Heart left ventricle (tissue), 16 donors: ENCODE data around the gene DIO3. TPM values are rescaled to one million over a fixed set of nuclear protein-coding genes. Genes with fewer than 3 reads are reported as not detected.
A peak's percentile ranks its signal among the peaks of the same experiment; 100 is the strongest.
"Not testable (repeated sequence)": the region's sequence is repeated elsewhere in the genome, so short reads cannot be mapped to it uniquely, and the experiment has no call there.

Source experiments
- ATAC-seq, 4 donors: fragments of 200-7000 bp; cut with Tn5 transposase; one replicate each; pipeline ENCODE4 v1.9.1; 2020 to 2022; ENCODE audit warnings: moderate library complexity in 4 of 4, mild to moderate bottlenecking in 3 of 4, moderate number of reproducible peaks in 1 of 4
- DNase-seq, 5 donors: peaks; one replicate each; pipeline ENCODE4 v3.0.0-alpha.2; 2020
- H3K27ac ChIP-seq, 12 donors: fragments of 200-600 bp; sonication (generic) in 4 of 12; one replicate each; pipeline versions ENCODE4 v1.5.0 to v1.8.0; 2016 to 2022; ENCODE audit warnings: mild to moderate bottlenecking in 2 of 12
- H3K27me3 ChIP-seq, 9 donors: fragments of 200-600 bp; sonication (generic) in 2 of 9; one replicate each; pipeline versions ENCODE4 v1.5.1 to v1.8.0; 2016 to 2022; ENCODE audit warnings: mild to moderate bottlenecking in 3 of 9
- H3K36me3 ChIP-seq, 9 donors: fragments of 200-600 bp; sonication (generic) in 2 of 9; one replicate each; pipeline versions ENCODE4 v1.5.0 to v1.8.0; 2018 to 2022; ENCODE audit warnings: mild to moderate bottlenecking in 2 of 9
- H3K4me1 ChIP-seq, 12 donors: fragments of 200-600 bp; sonication (generic) in 4 of 12; one replicate each; pipeline versions ENCODE4 v1.5.0 to v1.8.0; 2016 to 2022; ENCODE audit warnings: mild to moderate bottlenecking in 3 of 12
- H3K4me3 ChIP-seq, 12 donors: fragments of 200-600 bp; sonication (generic) in 4 of 12; one replicate each; pipeline versions ENCODE4 v1.5.0 to v1.8.0; 2017 to 2022; ENCODE audit warnings: mild to moderate bottlenecking in 9 of 12, moderate library complexity in 4 of 12
- H3K9me3 ChIP-seq, 12 donors: fragments of 200-600 bp; sonication (generic) in 4 of 12; one replicate each; pipeline versions ENCODE4 v1.5.0 to v1.8.0; 2016 to 2022; ENCODE audit warnings: mild to moderate bottlenecking in 1 of 12
- CTCF ChIP-seq, 12 donors: fragments of 200-600 bp; sonication (generic) in 4 of 12; IDR thresholded peaks; one replicate each; pipeline versions ENCODE4 v1.5.0 to v1.8.0; 2018 to 2022; ENCODE audit warnings: antibody characterized with exemption in 12 of 12, mild to moderate bottlenecking in 5 of 12
- POLR2A ChIP-seq, 2 donors: fragments of 450-650 bp; IDR thresholded peaks; one replicate each; pipeline ENCODE4 v1.6.1; 2017; ENCODE audit warnings: antibody characterized with exemption in 2 of 2, mild to moderate bottlenecking in 2 of 2, moderate library complexity in 2 of 2
- WGBS, 4 donors: extraction: QIAGEN DNeasy Blood & Tissue Kit in 2 of 4; methylation state at CpG; one replicate each; pipeline versions ENCODE4 v1.1.5 to v1.1.7; 2013 to 2018; 5-methylcytosine and 5-hydroxymethylcytosine counted together
- intact Hi-C, 10 donors: fragments of 100-400 bp; cut with DNase I; formaldehyde crosslinking; loops; one replicate each; pipeline versions ENCODE4 v1.11.1 to v1.14.2; 2022
- polyA plus RNA-seq, 2 donors: library from polyadenylated mRNA; stranded (reverse); fragments of 200-250 nt; gene quantifications; one replicate each; pipeline ENCODE4 v1.2.3, GENCODE V29; 2013
- total RNA-seq, 9 donors: library from RNA; depleted of rRNA in 2 of 9; stranded (reverse); fragments of >200 nt in 2 of 9; fragmentation: NEBNext Ultra II Directional in 3 of 9; extraction: Animal tissue kit (Norgen Biotek cat#: 25700) in 3 of 9; gene quantifications; one replicate each; pipeline versions ENCODE4 v1.1.0 to v1.2.4, GENCODE V29; 2016 to 2023
- donor health status: ischemic (EF 13 %, LVEDD 7.1; RV severe dilation, severe dysfunction).
- donor health status: healthy with polysubstance abuse.
- donor health status: DM: no; HTN: yes; CAD: no.
- donor health status: DM: no; HTN: no; CAD: no.
- donor health status: ischemic (EF 25% LVEDD 6.9; RV normal size, moderate dysfunction).
- donor health status: ischemic (EF 25% LVEDD 5.7; RV mildly dilated, moderate dysfunction).
- donor health status: healthy.
- donor health status: DM: yes; HTN: yes; CAD: no.
- donor health status: ischemic (EF 35%, LVEDD 5.7; RV mildly dilated, moderate dysfunction).
- donor health status: nonischemic (EF 11% LVEDD 7.7; RV severe dilation, severe dysfunction).
- donor health status: DM: yes; HTN: yes; CAD: no.
- donor health status: PGD.
- donor health status: ischemic (EF 29% LVEDD 5.4; RV normal size, mild dysfunction).
- donor health status: nonischemic (EF 23%, LVEDD 6.1; RV moderate dilation, normal function).

Gene DIO3
- total and polyA plus RNA-seq, 11 donors: 0.12 to 0.48 (median 0.24) TPM; not detected in 6

DNA sequence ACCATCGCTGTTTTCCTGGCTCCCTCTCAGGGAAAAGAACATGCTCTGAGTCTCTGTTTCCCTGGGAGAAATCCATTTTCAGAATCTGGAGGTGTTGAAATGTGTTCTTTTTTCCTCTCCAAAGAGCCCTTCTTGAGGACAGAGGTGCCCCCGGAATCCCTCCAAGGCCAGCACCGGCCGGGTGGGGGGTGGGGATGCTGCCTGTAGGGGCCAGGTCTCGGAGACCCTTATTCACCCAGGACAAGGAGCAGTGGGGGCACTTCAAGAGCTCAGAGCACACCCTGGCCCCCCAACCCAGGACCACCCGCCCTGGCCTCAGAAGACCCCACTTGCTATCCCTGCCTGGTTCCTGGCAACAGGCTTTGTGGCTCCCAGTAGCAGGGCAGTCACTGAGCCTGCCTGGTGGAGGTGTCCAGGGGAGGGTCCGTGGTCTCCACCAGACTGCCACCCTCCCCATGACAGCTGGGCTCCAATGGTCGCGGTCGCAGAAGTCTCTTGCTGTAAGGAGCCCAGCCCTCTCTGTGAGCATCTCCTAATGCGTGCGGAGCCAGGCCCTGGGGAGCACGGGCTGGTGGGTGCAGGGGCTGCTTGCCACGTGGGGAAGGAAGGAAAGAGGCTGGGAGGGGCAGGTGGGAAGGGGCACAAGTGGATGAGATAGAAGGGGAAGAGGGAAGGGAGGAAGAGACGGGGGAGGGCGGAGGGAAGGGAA, 13.2 kb upstream of the DIO3 start:
- peak in 1 of 5 donors; percentile 49 for DNase-seq
- 51 to 63% (median 58%) methylated on average over 16 of the region's 16 CpGs for WGBS, 4 donors
- intact Hi-C loops: no loop called here
- Histone ChIP-seq H3K4me1 (no peaks in the 10 kb centered on the region), H3K36me3 (no peaks in the 10 kb centered on the region), H3K9me3 (peaks cover 0 to 10% (median 0%) of the 10 kb centered on the region in 12 donors), H3K27me3 (peaks cover 0 to 8% (median 0%) of the 10 kb centered on the region in 9 donors), H3K4me3 (no peak overlapping the region), H3K27ac (no peak overlapping the region)
- ATAC-seq: no peak
- no peak for TF ChIP-seq CTCF (IDR thresholded peaks at IDR 0.05)
- no peak for TF ChIP-seq POLR2A (IDR thresholded peaks at IDR 0.05)

- no peak for DNase-seq
- Histone ChIP-seq H3K4me3 (no peak overlapping the region), H3K27ac (no peak overlapping the region), H3K4me1 (no peaks in the 10 kb centered on the region), H3K36me3 (no peaks in the 10 kb centered on the region), H3K27me3 (peaks cover 0 to 10% (median 0%) of the 10 kb centered on the region in 9 donors), H3K9me3 (peaks cover 0 to 9% (median 0%) of the 10 kb centered on the region in 12 donors)
- intact Hi-C loops: no loop called here
- TF ChIP-seq CTCF (IDR thresholded peaks at IDR 0.05): no peak
- TF ChIP-seq POLR2A (IDR thresholded peaks at IDR 0.05): no peak
- WGBS, 4 donors: 63 to 76% (median 70%) methylated on average over 5 of the region's 5 CpGs
- no peak for ATAC-seq
Measured at GRCh38 chr14:101548710-101549109, 12.6 kb upstream of the DIO3 start.

- WGBS, 4 donors: 80 to 87% (median 85%) methylated on average over 7 to 18 of the region's 18 CpGs
- Histone ChIP-seq H3K9me3 (peaks cover 0 to 5% (median 0%) of the 10 kb centered on the region in 12 donors), H3K27ac (no peak overlapping the region), H3K4me3 (no peak overlapping the region), H3K36me3 (no peaks in the 10 kb centered on the region), H3K4me1 (no peaks in the 10 kb centered on the region), H3K27me3 (peaks cover 0 to 14% (median 0%) of the 10 kb centered on the region in 9 donors)
- DNase-seq (peak in 1 of 5 donors; percentile 41), ATAC-seq (no peak)
- intact Hi-C loops: no loop called here
- TF ChIP-seq POLR2A (IDR thresholded peaks at IDR 0.05): no peak
- TF ChIP-seq CTCF (IDR thresholded peaks at IDR 0.05): no peak
Measured at GRCh38 chr14:101549154-101549553, 12.1 kb upstream of the DIO3 start.

DNA sequence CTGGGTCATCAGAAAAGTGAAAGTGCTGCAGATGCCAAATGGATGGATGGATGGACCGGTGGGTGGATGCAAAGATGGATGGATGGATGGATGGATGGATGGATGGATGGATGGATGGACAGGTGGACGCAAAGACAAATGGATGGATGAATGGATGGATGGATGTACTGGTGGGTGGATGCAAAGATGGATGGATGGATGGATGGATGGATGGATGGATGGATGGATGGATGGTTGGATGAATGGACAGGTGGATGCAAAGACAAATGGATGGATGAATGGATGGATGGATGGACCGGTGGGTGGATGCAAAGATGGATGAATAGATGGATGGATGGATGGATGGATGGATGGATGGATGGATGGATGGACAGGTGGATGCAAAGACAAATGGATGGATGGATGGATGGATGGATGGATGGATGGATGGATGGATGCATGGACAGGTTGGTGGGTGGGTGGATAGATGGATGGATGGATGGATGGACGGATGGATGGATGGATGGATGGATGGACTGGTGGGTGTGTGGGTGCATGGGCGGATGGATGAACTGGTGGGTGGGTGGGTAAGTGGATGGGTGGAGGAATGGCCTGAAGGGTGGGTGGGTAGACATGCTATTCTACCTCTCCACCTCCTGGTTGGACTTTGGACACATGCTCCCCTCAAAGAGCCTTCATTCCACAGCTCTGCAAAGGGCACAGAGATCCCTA, 10.9 kb upstream of the DIO3 start:
- ATAC-seq, H3K27ac ChIP-seq, H3K36me3 ChIP-seq, DNase-seq, H3K4me1 ChIP-seq, intact Hi-C loops, H3K9me3 ChIP-seq, H3K4me3 ChIP-seq: not testable (repeated sequence)
- H3K27me3 ChIP-seq: peaks cover 0 to 23% (median 0%) of the 10 kb centered on the region in 9 donors
- WGBS, 4 donors: 69 to 92% (median 84%) methylated on average over 5 of the region's 5 CpGs
